HG03558 (cell line): ENCODE data around the gene GPR15LG.

ENCODE experiments used
- ATAC-seq: cut with Tn5 transposase; IDR thresholded peaks from one replicate; pipeline ENCODE4 v1.9.1; 2021; ENCODE audit warnings: moderate number of reproducible peaks; ENCODE audit not compliant: unreplicated experiment; ENCODE audit errors: extremely low read depth

GPR15LG gene

DNA sequence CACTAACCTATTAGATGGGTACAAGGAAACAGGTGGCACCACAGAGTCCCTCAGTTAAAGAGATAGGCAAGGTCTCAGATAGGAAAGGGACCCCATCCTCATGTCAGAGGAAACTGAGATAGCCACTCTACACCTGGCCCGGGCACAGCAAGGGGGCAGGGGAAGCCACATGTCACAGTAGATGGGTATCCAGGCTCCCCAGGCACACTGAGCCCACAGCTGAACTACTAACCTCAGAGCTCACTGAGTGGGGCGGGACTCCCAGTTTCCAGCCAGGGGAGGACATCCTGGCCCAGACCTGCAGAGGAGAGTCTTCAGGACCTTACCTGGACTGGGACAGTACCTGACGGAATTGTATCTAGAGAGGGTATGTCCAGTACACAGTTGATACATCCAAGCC is 17.0 kb downstream of the GPR15LG start:
- no peak for ATAC-seq

DNA sequence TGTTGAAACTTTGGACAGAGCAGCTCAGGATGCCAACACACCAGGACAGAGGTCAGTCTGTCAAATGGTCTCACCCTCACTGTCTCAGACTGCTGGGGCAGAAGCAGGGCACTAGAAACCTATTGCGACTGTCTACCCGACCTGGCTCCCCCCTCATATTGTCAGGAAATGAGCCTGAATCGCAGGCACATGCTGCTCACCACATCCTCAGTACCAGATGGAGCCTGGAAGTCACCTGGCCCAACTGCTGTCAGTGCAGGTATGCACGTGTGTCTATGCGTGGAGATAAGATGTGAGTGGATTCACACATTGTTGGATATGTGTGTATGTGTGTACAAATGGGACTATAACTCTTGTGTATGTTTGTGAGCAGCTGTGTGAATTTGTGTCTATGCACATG is 17.5 kb downstream of the GPR15LG start:
- ATAC-seq: no peak

DNA sequence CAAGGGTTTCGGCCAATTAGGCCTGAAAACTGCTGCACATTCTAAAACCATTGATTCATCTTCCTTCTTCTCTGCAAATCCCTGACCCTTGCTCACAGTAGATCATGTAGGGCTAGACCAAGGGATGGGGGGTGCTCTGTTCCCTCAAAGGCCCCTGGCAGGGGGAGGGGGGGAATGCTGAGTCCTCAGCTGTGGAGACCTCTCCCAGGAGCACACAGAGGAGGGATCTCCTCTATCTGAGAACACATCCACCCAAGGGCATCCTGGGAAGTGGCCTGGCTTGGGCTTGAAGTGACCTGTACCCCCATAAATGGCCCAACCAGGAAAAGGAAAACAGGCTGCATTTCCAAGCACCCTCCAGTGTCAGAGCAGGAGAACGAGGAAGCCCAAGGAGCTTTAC is 19.7 kb downstream of the GPR15LG start:
- ATAC-seq: no peak

DNA sequence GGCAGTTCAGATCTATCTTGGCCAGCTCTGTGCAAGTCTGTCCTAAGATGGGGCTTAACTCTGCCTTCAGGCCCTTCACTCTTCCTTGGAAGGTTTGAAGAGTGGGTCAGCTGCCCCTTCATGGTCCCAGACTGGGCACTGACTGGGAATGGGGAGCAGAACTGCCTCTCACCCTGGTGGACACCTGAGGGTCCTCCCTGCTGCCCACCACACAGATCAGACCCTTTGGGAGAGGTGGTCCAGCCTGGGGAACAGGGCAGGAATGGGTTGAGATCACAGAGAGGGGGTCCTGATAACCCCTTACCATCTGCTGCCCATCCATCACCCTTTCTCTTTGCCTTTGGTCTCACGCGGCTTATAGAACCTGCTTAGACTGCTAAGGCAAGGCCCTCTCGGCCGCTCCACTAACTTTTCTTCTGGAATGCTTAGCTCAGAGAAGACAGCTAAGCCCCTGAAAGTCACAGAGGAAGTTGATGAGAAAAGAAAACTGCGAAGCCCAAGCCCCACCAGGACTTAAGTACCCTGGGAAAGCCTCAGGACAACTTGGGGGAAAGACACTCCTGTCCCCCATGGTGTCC is 20.3 kb downstream of the GPR15LG start:
- no peak for ATAC-seq

DNA sequence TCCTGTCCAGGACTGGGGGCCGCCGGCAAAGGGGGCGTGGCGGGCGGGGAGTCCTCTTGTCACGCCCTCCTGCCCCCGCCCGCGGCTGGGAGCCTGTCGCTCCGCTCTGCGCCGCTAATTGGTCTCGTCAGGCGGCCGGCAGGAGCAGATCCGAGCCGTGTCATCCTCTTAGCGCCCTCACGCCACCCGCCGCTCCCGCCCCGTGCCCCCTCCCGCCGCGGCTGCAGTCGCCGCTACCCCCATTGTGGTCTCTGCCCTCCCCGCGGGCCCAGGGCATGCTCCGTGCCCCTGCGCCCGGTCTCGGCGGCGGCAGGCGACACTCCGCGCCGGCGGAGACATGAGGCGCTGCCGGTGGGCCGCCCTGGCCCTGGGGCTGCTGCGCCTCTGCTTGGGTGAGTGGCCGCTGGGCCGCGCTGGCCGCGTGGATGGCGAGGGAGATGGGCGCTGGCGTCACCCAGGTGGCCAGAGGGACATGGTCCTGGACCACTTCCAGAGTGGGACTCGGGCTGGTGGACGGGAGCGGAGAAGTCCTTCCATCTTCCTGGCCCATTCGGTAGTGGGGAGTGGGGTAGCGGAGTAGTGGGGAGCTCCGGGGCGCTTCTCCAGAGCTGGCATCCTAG is 20.9 kb downstream of the GPR15LG start, which contains the start of gene CDHR1:
TSS of gene CDHR1 (plus strand) at position 114 of the 620 bp plus-strand sequence. CDS start at position 338, 224 bp downstream.
- peak; percentile 81 for ATAC-seq

DNA sequence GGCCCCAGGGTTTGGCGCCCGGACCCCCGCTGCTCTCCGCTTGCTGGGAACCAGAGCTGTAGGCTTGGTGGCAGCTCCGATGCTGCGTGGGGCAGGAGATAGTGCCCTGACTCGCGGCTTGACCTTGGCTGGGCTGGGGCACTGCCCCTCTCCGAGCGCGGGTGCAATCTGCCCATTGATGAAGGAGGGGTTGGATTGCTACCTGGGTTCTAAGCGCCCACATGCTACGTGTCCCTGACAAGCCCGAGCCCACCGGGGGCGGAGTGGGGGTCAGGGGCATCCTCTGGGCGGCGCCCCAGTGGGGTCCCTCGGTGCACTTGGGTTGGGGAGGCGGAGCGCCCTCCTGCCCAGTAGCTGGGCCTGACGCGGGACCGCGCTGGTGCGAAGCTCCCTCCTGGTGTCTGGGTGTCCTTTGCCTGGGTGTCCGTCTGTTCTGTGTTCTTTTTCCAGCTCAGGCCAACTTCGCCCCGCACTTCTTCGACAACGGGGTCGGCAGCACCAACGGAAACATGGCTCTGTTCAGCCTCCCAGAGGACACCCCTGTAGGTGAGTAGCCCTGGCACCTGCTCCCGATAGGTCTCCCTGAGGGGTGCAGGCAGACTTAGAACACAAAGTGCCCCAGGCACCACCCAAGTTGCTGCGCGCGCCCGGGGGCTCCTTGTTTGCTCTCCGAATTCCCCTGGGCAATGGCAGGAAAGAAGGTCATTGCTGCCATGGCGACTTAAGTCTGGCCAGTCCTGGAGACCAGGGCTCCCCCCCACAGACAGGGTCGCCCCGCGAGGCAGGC is 21.6 kb downstream of the GPR15LG start:
- no peak for ATAC-seq

DNA sequence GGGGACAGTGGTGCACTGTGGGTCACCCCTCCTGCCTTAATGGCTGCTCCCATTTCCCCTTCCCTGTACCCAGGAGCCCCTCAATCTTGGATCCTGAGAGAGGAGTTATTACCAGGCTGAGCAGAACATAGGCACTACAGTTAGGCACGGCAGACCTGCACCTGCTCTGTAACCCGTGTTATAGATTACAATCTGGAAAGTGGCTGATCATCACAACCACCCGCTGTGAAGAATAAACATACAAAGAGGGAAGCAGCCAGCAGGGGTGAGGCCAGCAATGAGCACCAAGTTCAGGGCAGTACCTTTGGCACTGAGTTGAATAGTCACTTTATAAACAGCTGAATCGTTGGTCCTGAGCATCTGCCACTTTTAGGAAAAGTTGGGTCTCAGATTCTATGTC is 22.5 kb downstream of the GPR15LG start:
- no peak for ATAC-seq

DNA sequence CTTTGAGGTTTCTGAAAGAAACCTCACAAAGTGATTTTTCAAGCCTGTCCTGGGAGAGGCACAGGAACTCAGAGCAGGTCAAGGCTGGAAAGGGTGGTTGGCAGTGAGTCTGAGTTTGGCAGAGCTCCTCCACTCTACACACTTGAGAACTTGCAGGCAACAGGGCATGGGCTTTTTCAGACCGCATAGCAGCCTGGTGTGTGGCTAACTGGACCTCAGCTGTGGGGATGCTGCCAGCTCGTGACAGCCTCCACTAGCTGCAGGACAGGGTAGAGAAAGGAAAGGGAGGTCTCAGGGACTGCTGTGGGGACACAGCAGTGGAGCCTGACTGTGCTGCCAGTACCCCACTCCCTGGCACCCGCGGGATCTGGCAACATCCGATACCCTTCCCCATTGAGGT is 23.3 kb downstream of the GPR15LG start:
- ATAC-seq: no peak

DNA sequence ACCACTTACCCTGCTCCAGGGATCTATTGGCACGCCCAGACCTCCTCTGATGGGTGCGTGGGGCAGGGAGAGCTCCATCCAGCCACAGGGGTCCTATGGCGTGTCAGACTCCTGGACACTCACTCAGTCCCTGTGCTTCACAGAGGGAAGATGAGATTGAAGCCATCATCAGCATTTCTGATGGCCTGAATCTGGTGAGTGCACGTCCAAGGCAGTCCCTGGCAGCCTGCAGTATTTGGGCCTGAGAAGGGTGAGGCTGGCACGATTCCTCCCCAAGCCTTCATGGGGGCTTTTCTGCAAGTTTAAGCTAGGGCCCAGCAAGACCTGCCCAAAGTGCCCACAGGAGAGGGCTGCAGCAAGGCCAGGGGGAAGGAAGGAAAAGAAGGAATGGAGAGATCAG is 24.0 kb downstream of the GPR15LG start:
- no peak for ATAC-seq

DNA sequence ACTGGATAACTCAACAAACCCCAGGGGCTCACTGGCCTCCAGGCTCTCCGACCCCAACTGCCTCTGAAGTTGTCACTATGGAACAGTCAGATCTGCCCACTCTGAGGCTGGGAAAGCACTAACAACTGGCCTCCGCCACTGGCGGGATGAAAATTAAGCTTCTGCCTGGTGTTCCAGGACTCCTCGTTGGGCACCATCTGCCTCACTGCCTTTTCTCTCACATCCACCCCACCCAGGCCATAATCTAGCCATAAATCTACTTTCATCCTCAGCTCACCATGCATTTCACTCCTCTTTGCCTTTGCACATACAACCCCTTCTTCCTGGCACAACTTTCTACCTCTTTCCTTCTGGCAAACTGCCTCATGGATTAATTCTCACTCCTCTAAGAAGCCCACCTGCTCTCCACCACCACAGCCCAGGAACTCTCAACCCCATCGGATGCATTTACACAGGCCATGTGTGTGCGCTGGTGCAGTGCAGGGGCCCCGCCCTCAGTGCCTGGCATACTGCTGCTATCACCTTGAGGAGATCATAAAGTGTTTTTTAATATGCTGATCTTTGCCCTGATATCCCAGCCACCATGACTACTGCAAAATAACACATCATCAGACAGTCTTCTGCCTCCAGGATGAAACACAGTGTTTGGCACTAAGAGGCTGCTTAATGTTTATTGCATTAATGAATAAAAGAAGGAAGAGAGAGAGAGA is 24.8 kb downstream of the GPR15LG start:
- ATAC-seq: no peak

DNA sequence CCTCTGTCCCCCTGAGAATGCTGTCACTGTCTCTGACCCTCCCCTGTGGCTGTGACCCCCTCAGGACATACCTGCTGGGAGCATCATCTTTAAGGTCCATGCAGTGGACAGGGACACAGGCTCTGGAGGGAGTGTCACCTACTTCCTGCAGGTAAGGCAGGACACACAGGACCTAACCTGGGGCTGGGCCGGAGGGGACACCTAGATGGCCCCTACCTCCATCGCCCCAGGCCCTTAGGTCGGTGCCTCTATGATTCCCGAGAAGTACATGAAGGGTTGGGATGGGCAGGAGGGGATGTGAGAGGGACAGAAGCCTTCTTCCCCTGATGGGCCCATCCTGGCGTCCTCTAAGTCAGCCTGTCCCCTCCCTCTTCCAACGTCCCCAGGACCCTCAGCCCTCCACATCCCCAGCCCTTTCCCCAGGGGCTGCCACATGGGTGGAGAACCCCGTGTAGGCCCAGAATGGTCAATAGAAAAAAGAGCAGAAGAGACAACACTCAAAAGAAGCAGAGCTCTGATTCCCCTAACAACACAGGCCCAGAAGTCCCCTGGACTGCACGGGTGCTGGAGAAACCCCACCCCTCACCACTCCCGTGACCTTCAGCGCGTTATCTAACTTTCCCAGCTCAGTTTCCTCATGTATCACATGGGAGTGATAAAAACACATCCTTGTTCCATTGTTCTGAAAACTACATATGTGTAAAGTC is 27.1 kb downstream of the GPR15LG start:
- no peak for ATAC-seq

DNA sequence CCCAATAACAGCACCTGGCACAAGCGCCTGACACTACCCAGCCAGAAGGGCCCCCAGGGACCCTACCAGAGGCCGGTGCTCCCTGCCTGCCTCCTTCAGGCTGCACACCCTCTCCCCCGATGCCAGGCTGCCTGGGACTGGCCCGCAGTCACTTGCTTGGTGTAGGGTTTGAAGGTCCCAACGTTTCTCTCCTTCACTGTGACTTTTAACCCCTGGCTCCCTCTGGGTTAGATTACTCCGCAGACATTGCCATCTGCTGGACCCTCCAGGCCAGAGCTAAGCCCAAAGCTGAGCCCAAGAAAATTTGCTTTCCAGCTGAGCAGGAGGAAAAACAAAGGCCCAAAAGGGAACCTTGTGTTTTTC is 27.6 kb downstream of the GPR15LG start:
- no peak for ATAC-seq

DNA sequence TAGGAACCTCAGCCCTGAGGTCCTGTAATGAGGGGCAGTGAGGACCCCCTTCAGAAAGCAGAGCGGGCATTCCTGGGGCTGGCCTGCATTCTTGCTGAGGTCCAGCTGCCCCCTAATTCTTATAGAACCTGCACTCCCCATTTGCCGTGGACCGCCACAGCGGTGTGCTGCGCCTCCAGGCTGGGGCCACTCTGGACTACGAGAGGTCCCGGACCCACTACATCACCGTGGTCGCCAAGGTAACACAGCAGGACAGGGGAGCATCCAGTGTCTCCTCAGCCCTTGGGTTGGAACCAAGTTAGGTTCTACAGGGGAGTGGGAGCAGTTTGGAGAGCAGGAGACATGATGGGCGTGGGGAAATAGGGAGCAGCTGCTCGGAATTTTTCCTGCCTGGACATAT is 28.1 kb downstream of the GPR15LG start:
- ATAC-seq: no peak

DNA sequence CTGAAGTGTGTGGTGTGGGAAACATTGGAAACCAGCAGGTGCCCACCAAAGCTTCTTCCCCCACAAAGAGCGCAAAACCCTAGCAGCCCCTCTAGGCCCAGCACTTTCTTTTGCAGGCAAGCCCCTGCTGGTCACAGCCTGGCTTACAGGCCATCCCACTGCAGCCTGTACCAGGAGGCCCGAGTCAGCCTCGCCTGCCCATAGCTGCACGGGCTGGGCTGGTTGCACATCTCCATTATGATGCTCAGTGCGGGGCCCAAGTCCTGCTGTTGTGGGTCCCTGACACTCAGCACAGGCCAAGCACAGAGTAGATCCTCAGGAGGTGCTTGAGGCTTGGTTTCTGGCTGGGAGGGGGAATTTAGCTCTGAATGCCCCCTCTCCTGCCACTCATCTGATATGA is 28.7 kb downstream of the GPR15LG start:
- ATAC-seq: no peak

DNA sequence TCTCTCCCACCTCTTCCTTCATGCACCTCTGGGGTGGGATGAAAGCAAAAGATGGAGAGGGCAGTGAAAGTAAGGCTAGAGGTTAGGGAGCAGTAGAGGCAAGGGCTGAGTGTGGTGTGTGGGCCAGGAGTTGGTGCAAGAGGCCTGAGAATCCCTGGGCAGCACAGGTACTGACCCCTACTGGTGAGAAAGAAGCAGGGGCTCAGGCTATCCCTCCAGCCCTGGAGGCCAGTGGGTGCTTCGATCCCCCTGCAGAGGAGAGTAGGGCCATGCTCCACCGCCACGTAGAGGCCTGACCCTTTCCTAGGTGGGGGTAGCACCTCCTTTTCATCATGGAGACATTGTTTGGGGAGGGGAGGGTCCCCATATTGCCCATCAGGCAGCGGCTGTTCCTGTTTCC is 30.5 kb downstream of the GPR15LG start:
- ATAC-seq: peak; percentile 53

DNA sequence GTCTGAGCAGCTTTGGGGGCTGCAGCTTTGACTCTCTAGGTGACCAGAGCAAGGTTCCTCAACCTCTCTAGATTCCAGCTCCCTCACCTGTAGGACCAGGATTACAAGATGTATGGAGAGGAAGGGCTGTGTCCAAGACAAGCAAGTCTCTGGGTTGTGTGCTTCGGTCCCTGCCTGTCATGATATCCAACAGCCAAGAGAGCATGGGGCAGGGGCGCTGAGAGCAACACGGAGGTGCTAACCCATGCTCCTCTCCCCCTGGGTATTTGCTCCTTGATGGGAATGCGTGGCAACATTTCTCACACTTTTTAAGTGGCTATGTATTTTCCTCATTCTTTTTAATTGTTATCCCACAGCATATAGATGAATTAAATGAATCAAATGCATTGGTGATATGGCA is 31.0 kb downstream of the GPR15LG start:
- no peak for ATAC-seq

DNA sequence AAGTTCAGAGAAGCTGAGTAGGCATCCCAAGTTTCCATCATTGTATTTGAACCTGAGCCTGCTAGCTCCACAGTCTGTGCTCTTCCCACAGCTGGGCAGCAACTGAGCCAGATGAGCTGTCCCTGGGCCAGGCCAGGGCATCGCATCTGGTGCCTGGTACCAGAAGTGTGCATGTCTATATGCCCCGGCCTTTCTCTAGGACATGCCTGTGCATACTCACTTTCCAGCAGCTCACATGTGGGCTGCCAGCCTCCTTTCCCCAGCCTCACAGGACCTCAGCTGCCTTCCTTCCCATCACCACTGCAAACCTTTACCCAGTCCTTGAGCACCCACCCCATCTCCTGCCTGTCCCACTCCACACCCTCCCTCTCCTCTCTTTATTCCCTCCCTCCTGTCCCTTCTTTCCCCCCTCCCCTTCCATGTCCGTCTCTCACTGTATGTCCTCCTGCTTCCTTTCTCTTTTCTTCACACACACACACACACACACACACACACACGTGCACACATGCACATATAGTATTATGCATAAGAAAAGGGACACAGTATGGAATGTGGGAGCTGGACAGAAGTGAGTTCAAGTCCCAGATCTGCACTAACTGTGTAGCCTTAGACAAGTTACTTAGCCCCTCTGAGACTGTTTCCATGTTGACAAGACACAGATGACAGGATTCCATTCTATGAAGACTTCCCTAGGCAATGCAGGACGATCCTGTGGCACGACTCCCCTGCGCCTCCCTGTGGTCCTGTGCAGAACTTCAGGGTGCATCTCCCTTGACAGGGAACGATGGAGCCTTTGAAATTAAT is 31.6 kb downstream of the GPR15LG start:
- peak; percentile 68 for ATAC-seq

DNA sequence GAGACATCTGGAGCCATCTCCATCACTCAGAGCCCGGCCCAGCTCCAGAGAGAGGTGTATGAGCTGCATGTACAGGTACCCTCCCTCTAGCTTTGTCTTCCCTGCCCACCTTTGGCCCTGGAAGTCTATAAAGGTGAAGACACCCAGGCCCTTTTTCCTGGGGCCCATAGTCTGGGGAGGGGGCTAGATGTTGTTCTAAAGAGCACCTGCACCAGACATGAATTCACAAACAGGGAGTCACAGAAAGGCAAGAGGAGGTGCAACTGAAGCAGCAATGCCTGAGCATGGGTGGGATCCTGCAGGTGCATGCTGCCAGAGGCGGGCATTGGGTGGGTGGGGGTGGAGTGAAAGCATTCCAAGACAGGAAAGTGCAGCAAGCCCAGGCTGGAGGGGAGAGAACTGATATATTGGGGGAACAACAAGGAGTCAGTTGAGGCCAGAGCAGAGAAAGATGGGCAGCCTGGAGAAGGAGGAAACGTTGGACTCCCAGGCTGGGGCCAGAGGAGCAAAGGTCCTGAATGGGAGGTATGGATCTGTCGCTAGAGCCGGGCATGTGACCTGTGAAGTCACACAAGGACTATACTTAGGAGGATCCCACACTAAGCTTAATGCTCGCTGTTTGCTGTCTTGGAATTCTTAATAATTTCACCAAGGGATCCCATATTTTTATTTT is 32.4 kb downstream of the GPR15LG start:
- ATAC-seq: no peak

DNA sequence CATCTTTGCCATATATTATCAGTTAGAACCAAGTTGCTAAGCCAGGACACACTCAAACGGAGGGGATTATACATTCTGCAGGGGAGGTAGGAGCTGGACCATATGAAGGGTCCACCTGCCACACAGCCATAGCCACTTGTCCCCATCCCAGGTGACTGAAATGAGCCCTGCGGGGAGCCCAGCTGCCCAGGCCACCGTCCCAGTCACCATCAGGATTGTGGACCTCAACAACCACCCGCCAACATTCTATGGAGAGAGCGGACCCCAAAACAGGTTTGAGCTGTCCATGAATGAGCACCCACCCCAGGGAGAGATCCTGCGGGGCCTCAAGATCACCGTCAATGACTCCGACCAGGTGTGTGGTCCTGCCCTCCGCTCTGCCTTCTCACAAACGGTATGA is 34.4 kb downstream of the GPR15LG start:
- no peak for ATAC-seq
